Esophagus squamous epithelium (tissue), 4 donors: ENCODE measurements around the gene MPZL1.

Source experiments
- POLR2A ChIP-seq, 4 donors: fragments of 450-650 bp; IDR thresholded peaks; one replicate each; pipeline ENCODE4 v1.6.1; 2017; ENCODE audit warnings: antibody characterized with exemption in 4 of 4, mild to moderate bottlenecking in 4 of 4, moderate library complexity in 3 of 4
- TF ChIP-seq, protein P1 (sequence below), 6 experiments: fragments of 450-650 bp in 4 of 6; fragments of 200-600 bp in 2 of 6; sonication (generic) in 2 of 6; IDR thresholded peaks; one replicate each; pipeline ENCODE4 v1.5.1; 2016 to 2019; ENCODE audit warnings: antibody characterized with exemption in 6 of 6, mild to moderate bottlenecking in 4 of 6, moderate library complexity in 4 of 6

DNA sequence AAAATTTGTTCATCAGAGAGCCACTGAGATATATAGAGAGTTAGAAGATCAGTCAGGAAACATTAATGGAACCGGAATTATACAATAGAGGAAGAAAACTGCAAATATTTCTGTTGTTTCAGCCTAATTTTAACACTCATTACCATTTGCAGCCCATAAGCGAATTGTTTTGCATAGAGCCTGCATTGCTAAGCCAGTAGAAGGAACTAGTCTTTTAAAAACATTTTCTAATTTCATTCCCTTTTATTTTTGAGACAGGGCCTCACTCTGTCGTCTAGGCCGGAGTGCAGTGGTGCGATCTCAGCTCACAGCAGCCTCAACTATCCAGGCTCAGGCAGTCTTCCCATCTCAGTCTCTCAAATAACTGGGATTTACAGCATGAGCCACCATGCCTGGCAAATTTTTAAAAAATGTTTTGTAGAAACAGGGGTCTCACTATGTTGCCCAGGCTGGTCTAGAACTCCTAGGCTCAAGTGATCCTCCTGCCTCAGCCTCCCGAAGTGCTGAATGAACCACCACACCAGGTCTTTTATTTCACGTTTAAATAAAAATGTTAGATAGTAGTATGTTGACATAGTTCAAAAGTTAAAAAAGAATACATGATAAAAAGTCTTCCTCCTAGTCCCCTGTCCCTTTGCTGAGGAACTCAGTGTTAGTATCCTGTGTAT is 25.3 kb downstream of the MPZL1 start:
- TF ChIP-seq, protein P1, sequence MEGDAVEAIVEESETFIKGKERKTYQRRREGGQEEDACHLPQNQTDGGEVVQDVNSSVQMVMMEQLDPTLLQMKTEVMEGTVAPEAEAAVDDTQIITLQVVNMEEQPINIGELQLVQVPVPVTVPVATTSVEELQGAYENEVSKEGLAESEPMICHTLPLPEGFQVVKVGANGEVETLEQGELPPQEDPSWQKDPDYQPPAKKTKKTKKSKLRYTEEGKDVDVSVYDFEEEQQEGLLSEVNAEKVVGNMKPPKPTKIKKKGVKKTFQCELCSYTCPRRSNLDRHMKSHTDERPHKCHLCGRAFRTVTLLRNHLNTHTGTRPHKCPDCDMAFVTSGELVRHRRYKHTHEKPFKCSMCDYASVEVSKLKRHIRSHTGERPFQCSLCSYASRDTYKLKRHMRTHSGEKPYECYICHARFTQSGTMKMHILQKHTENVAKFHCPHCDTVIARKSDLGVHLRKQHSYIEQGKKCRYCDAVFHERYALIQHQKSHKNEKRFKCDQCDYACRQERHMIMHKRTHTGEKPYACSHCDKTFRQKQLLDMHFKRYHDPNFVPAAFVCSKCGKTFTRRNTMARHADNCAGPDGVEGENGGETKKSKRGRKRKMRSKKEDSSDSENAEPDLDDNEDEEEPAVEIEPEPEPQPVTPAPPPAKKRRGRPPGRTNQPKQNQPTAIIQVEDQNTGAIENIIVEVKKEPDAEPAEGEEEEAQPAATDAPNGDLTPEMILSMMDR (IDR thresholded peaks at IDR 0.05) = no peak
- TF ChIP-seq POLR2A (IDR thresholded peaks at IDR 0.05) = no peak
